ENCODE data around the gene STXBP1.
A peak's percentile ranks its signal among the peaks of the same experiment; 100 is the strongest.

The STXBP1 gene

GRCh38 chr9:127715470-127716337 lies 103.6 kb downstream of the STXBP1 start, which contains the start of the genes PTRH1 and TTC16:
TSS of gene PTRH1 (minus strand) at chr9:127715663. CDS start at chr9:127715639, 24 bp downstream.
TSS of gene TTC16 (plus strand) at chr9:127716079. CDS start at chr9:127716146, 67 bp downstream.
- DNase-seq (ENCODE audit: low read depth in 2 of 2) = peak; percentile 93 to 96

- no peak for DNase-seq (ENCODE audit: low read depth in 2 of 2)
These were observed 104.3 kb downstream of the STXBP1 start for GRCh38 chr9:127716412-127716811.

- DNase-seq (ENCODE audit: low read depth in 2 of 2) = no peak
These were observed 105.7 kb downstream of the STXBP1 start for GRCh38 chr9:127717766-127718165.

- DNase-seq (ENCODE audit: low read depth in 2 of 2) = no peak
These were observed 108.2 kb downstream of the STXBP1 start for GRCh38 chr9:127720031-127720864.

GRCh38 chr9:127720865-127721227 lies 108.8 kb downstream of the STXBP1 start:
- no peak for DNase-seq (ENCODE audit: low read depth in 2 of 2)

GRCh38 chr9:127721391-127721821 lies 109.3 kb downstream of the STXBP1 start:
- DNase-seq (ENCODE audit: low read depth in 2 of 2) = no peak

- no peak for DNase-seq (ENCODE audit: low read depth in 2 of 2)
These were observed 110.1 kb downstream of the STXBP1 start for GRCh38 chr9:127722055-127722745.

- no peak for DNase-seq (ENCODE audit: low read depth in 2 of 2)
These were observed 110.9 kb downstream of the STXBP1 start for GRCh38 chr9:127723013-127723412.

- no peak for DNase-seq (ENCODE audit: low read depth in 2 of 2)
These were observed 111.4 kb downstream of the STXBP1 start for GRCh38 chr9:127723444-127723843.

- no peak for DNase-seq (ENCODE audit: low read depth in 2 of 2)
These were observed 111.9 kb downstream of the STXBP1 start for GRCh38 chr9:127724012-127724411.

- no peak for DNase-seq (ENCODE audit: low read depth in 2 of 2)
These were observed 114.8 kb downstream of the STXBP1 start for GRCh38 chr9:127726871-127727270.

GRCh38 chr9:127728808-127729207 lies 116.7 kb downstream of the STXBP1 start:
- DNase-seq (ENCODE audit: low read depth in 2 of 2) = no peak

- DNase-seq (ENCODE audit: low read depth in 2 of 2) = no peak
These were observed 117.6 kb downstream of the STXBP1 start for GRCh38 chr9:127729522-127730256.

GRCh38 chr9:127730262-127730661 lies 118.2 kb downstream of the STXBP1 start:
- no peak for DNase-seq (ENCODE audit: low read depth in 2 of 2)

- DNase-seq (ENCODE audit: low read depth in 2 of 2) = no peak
These were observed 118.8 kb downstream of the STXBP1 start for GRCh38 chr9:127730799-127731410.

- no peak for DNase-seq (ENCODE audit: low read depth in 2 of 2)
These were observed 119.9 kb downstream of the STXBP1 start for GRCh38 chr9:127731938-127732337.

GRCh38 chr9:127732444-127732843 lies 120.4 kb downstream of the STXBP1 start:
- DNase-seq (ENCODE audit: low read depth in 2 of 2) = no peak

GRCh38 chr9:127733614-127734013 lies 121.5 kb downstream of the STXBP1 start:
- no peak for DNase-seq (ENCODE audit: low read depth in 2 of 2)

GRCh38 chr9:127734247-127734746 lies 122.2 kb downstream of the STXBP1 start:
- DNase-seq (ENCODE audit: low read depth in 2 of 2) = no peak

- DNase-seq (ENCODE audit: low read depth in 2 of 2) = peak; percentile 96 to 98
These were observed 122.9 kb downstream of the STXBP1 start, which contains the start of gene TOR2A for GRCh38 chr9:127734747-127735529. TSS of gene TOR2A (minus strand) at chr9:127735294. CDS start at chr9:127735270, 24 bp downstream.

Measured in stimulated activated CD4-positive, alpha-beta T cell treated with anti-CD3 and anti-CD28 coated beads, Interleukin-1b, Interleukin-23, amount 100 ng/mL, for 4 hours (primary cell).